HG02981 (cell line): Measurements from ENCODE around the gene CXCL5.
A peak's percentile ranks its signal among the peaks of the same experiment; 100 is the strongest.

Source experiments
- ATAC-seq: cut with Tn5 transposase; IDR thresholded peaks from one replicate; pipeline ENCODE4 v1.9.1; 2021; ENCODE audit warnings: mild to moderate bottlenecking, moderate library complexity; ENCODE audit not compliant: unreplicated experiment

The CXCL5 gene

GRCh38 chr4:73998040-73999011 is at the start of gene CXCL5:
Gene CXCL5, minus strand, starts transcription at chr4:73998677. Its CDS starts 96 bp downstream, at chr4:73998581.
- no peak for ATAC-seq

- ATAC-seq = no peak
Measured at GRCh38 chr4:74047152-74047551, 48.7 kb upstream of the CXCL5 start.

- no peak for ATAC-seq
Measured at GRCh38 chr4:74045772-74046171, 47.3 kb upstream of the CXCL5 start.

- ATAC-seq = no peak
Measured at GRCh38 chr4:74045247-74045646, 46.8 kb upstream of the CXCL5 start.

- ATAC-seq = no peak
Measured at GRCh38 chr4:74044677-74045076, 46.2 kb upstream of the CXCL5 start.

- no peak for ATAC-seq
Measured at GRCh38 chr4:74042681-74043080, 44.2 kb upstream of the CXCL5 start.

- no peak for ATAC-seq
Measured at GRCh38 chr4:74041418-74041817, 42.9 kb upstream of the CXCL5 start.

GRCh38 chr4:74039315-74039763 is 40.9 kb upstream of the CXCL5 start:
- ATAC-seq = no peak

- peak; percentile 52 for ATAC-seq
Measured at GRCh38 chr4:74038425-74039314, 40.2 kb upstream of the CXCL5 start, which contains the start of gene CXCL3. Gene CXCL3, minus strand, starts transcription at chr4:74038689. Its CDS starts 78 bp downstream, at chr4:74038611.

- peak; percentile 3 for ATAC-seq
Measured at GRCh38 chr4:74038086-74038424, 39.6 kb upstream of the CXCL5 start.

GRCh38 chr4:74037076-74037955 is 38.8 kb upstream of the CXCL5 start:
- no peak for ATAC-seq

- no peak for ATAC-seq
Measured at GRCh38 chr4:74033739-74034138, 35.3 kb upstream of the CXCL5 start.

- no peak for ATAC-seq
Measured at GRCh38 chr4:74032064-74032463, 33.6 kb upstream of the CXCL5 start.

- no peak for ATAC-seq
Measured at GRCh38 chr4:74031576-74031975, 33.1 kb upstream of the CXCL5 start.

- no peak for ATAC-seq
Measured at GRCh38 chr4:74030285-74030684, 31.8 kb upstream of the CXCL5 start.

GRCh38 chr4:74028504-74028903 is 30.0 kb upstream of the CXCL5 start:
- no peak for ATAC-seq

- ATAC-seq = no peak
Measured at GRCh38 chr4:74023709-74024108, 25.2 kb upstream of the CXCL5 start.

- ATAC-seq = no peak
Measured at GRCh38 chr4:74021601-74022000, 23.1 kb upstream of the CXCL5 start.

GRCh38 chr4:74018771-74019170 is 20.3 kb upstream of the CXCL5 start:
- no peak for ATAC-seq

GRCh38 chr4:74018116-74018515 is 19.6 kb upstream of the CXCL5 start:
- ATAC-seq = no peak
